Measurements from ENCODE around the gene EIF4B. TPM values are rescaled to one million over a fixed set of nuclear protein-coding genes. Genes with fewer than 3 reads are reported as not detected.

EIF4B gene
- total RNA-seq, 1 experiment from 2014 or later, result 351 TPM

GRCh38 chr12:53051881-53052412 lies 45.7 kb downstream of the EIF4B start:
- Histone ChIP-seq H3K27me3 (ENCODE audit: control insufficient read depth, insufficient read depth, low read length) (no peaks in the 10 kb centered on the region), H3K27ac (ENCODE audit: low read length) (peak overlapping the region; percentile 93), H3K9me3 (ENCODE audit: control insufficient read depth, insufficient read depth, low read depth, low read length) (no peaks in the 10 kb centered on the region), H3K4me1 (ENCODE audit: control insufficient read depth, insufficient read depth, low read length) (peaks cover 61% of the 10 kb centered on the region), H3K4me3 (ENCODE audit: low read depth in 2 of 2, low read length in 2 of 2) (peak overlapping the region in 1 of 2 experiments; percentile 25; a peak in 2 of 4 replicates), H3K36me3 (ENCODE audit: control insufficient read depth, insufficient read depth, low read length) (no peaks in the 10 kb centered on the region)
- CTCF ChIA-PET, result no interaction called here
- in situ Hi-C loops (cut with HindIII; ENCODE audit: low pct_unique_long_range_greater_than_20kb, low sequenced_read_pairs), result no loop called here
- POLR2A ChIA-PET, result no interaction called here
- BruUV-seq (replicated peaks), result TSS peak; percentile 69
- TF ChIP-seq REST (IDR thresholded peaks at IDR 0.05; ENCODE audit: insufficient read depth in 1 of 2, low read depth in 2 of 2, low read length in 1 of 2) (no peak), TCF7L2 (IDR thresholded peaks at IDR 0.05; ENCODE audit: low read depth, low read length) (no peak), CTCF (IDR thresholded peaks at IDR 0.05) (no peak), SIN3A (IDR thresholded peaks at IDR 0.05; ENCODE audit: borderline replicate concordance, insufficient read depth, low read depth, low read length) (no peak), POLR2AphosphoS5 (IDR thresholded peaks at IDR 0.05; ENCODE audit: low read depth, low read length) (no peak)
- intact Hi-C loops (cut with micrococcal nuclease; ENCODE audit: unreplicated experiment), result no loop called here
- ATAC-seq (no peak), DNase-seq (ENCODE audit: low read depth, low spot score) (no peak)

GRCh38 chr12:53052419-53053217 lies 46.4 kb downstream of the EIF4B start:
- Histone ChIP-seq H3K36me3 (ENCODE audit: control insufficient read depth, insufficient read depth, low read length) (no peaks in the 10 kb centered on the region), H3K27ac (ENCODE audit: low read length) (peak overlapping the region; percentile 93), H3K4me3 (ENCODE audit: low read depth in 2 of 2, low read length in 2 of 2) (peak overlapping the region in 1 of 2 experiments; percentile 25; a peak in 2 of 4 replicates), H3K9me3 (ENCODE audit: control insufficient read depth, insufficient read depth, low read depth, low read length) (no peaks in the 10 kb centered on the region), H3K27me3 (ENCODE audit: control insufficient read depth, insufficient read depth, low read length) (no peaks in the 10 kb centered on the region), H3K4me1 (ENCODE audit: control insufficient read depth, insufficient read depth, low read length) (peaks cover 61% of the 10 kb centered on the region)
- no TSS peak for BruUV-seq (replicated peaks)
- no peak for TF ChIP-seq TCF7L2 (IDR thresholded peaks at IDR 0.05; ENCODE audit: low read depth, low read length)
- no peak for TF ChIP-seq SIN3A (IDR thresholded peaks at IDR 0.05; ENCODE audit: borderline replicate concordance, insufficient read depth, low read depth, low read length)
- TF ChIP-seq POLR2AphosphoS5 (IDR thresholded peaks at IDR 0.05; ENCODE audit: low read depth, low read length), result no peak
- no peak for TF ChIP-seq CTCF (IDR thresholded peaks at IDR 0.05)
- no peak for TF ChIP-seq REST (IDR thresholded peaks at IDR 0.05; ENCODE audit: insufficient read depth in 1 of 2, low read depth in 2 of 2, low read length in 1 of 2)
- in situ Hi-C loops (cut with HindIII; ENCODE audit: low pct_unique_long_range_greater_than_20kb, low sequenced_read_pairs) (no loop called here), intact Hi-C loops (cut with micrococcal nuclease; ENCODE audit: unreplicated experiment) (no loop called here)
- ATAC-seq (0 out of 2 replicates have a peak, but pooled peaks have one; percentile 13), DNase-seq (ENCODE audit: low read depth, low spot score) (no peak)
- CTCF ChIA-PET, result interaction anchor here (0.6 to 0.8 kb wide), 2 partner anchors 13 to 967 kb away, joined by 3 to 4 read pairs; no protein-coding TSS in a partner anchor
- POLR2A ChIA-PET, result interaction anchor here (0.6 kb wide), 1 partner anchor 27 kb away, joined by 3 read pairs; the partner anchor contains the start of gene SPRYD3
